Central memory CD4-positive, alpha-beta T cell (primary cell): ENCODE measurements around the gene PTPRT.

Experiments
- DNase-seq: peaks from one replicate; pipeline ENCODE4 v3.0.0; 2022

The PTPRT gene

GRCh38 chr20:42097741-42098140 lies 1092.0 kb downstream of the PTPRT start:
- no peak for DNase-seq

- DNase-seq, result no peak
Observed at GRCh38 chr20:42095221-42095620, 1094.5 kb downstream of the PTPRT start.

DNA sequence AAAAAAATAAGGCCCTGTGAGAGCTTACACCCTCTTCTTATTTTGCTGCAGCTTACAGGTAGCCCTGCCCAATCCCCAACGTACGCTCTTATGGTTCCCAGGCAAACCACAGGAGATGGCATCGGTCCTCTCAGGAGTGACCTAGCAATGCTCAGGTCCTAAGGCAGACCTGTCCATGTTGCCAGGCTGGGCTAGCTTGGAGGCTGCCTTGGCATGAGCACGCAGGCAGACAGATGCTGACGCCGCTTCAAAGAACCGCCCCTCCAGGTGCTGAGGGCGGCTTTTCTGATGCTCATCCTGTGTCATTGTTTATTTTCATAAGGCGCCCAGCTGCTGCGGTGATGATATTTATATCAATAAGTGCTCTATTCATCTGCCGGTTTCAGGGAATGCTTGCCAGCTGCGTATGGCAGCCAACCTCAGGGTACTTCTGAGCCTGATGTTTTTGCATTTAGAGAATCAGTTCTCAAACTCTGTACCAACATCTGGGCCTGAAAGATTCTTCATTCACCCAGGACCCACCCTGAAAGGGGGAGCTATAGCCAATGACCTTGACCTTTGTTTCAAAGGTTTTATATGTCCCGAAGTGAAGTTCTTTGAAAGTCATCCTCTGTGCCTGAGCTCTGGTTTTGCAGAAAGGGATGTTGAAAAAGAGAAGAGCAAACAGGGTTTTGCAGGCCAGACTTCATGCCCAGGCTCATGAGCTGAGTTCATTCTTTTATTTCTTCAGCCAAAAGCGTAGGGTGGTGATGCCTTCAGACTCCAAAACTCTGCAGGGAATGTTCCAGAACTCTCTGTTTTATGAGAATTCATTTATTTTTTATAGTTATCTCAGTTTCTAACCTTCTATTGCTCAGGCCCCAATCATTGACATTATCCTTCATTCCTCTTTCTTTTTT lies 1095.9 kb downstream of the PTPRT start:
- no peak for DNase-seq

DNA sequence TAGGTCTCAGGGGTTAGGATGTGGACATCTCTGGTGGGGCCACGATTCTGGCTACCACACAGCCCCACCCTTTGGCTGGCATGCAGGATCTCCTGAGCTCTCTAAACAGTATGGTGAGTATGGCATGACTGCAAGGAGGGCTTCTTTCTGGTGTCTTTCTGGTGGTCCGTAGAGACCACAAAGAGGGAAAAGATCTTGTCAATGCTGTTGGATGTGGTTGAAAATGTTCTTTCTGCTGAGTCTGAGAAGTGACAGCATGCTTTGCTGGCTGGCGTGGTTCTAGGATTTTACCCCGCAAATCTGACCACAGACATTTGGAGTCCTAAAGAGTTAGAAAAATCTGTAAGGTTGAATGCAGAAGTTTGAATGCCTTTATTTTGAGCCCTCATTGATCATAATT lies 1096.7 kb downstream of the PTPRT start:
- no peak for DNase-seq

GRCh38 chr20:42085366-42085765 lies 1104.3 kb downstream of the PTPRT start:
- no peak for DNase-seq

DNA sequence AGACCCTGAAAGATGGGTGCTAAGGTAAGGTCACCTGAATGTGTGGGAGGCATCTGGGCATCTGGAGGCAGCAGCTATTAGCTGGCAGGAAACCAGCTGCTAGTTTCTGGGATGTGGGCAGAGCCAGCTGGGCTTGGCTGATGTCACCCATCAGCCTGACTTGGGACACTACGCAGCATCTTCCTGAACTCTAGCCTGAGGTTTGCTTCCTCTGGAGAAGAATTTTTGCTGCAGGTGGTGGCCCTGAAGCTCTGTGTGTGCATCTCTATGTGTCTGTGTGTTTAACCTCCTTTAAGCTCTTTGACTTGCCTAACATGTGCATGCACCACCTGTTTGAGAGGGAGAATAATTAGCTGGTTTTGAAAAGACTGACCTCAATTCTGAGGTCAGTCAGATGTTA lies 1106.4 kb downstream of the PTPRT start:
- no peak for DNase-seq

DNA sequence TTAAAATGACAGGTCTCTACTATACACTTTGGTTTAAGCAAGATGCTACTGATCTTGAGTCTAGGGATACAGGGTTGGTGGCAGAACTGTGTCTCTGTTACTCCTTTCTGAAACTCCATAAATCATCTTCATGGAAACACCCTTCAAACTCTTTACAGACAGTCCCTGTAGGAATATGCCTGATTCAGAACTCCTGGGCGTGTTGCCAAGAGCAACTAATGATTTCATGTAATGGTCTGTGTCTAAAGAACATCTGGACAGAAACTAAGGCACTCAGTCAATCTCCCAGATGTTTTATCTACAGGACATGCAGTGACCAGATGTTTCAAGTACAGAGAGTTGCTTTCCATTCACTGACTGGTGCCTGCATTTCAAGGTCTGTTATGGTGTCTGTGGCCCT lies 1107.1 kb downstream of the PTPRT start:
- DNase-seq, result no peak

- no peak for DNase-seq
Observed at GRCh38 chr20:42080956-42081355, 1108.8 kb downstream of the PTPRT start.

DNA sequence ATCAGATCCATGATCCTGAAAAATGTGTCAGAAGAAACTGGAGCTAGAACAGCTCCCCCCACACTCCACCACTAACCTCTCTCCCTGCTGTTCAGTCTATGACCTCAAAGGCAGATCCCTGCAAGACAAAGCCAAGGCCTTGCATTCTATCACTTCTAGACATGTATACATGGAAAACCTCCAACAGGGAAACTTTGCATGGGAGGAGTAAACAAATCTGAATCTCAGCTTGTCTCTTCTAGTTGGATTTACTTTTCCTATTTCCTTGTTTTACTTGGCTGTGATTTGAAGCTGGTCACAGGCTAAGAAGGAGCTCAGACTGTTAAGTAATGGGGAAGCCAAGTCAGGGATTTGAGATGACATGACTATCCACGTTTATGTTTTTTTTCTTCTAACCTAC lies 1114.8 kb downstream of the PTPRT start:
- DNase-seq, result no peak

DNA sequence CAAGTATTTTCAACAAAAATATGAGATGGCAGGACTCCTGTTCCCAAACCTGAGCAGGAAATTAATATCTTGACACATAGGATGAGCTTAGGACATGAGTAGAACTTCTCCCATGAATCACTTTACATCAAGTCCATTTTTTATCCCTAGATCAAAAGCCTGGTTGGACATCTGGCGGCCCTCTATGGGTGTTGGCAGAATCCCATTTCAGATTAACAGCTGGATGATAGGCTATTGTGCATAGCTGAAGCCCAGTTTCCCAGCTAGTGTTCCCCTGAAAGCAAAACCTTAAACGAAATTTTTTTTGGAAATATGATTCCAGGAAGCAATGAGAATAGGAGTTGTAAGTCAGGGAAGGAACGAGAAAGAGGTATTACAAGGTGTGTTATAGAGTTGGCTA lies 1122.1 kb downstream of the PTPRT start:
- no peak for DNase-seq

DNA sequence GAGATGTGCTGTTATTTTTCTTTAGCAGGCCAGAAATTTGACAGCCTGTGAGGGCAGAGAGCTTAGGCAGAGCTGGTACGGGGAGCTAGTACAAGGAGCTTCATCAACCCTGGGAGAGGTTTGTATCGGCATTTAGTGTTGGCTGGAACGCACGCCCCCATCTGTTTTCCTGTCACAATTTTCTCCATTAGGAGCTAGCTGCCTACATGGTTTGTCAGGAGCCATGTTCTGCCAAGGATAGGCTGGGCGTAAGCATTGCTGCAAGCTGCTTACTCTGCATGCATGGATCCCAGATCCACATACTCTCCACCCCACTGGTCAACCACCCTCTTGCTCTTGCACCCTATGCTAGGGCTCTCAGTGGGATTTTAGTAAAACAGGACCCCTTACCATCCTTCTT lies 1122.5 kb downstream of the PTPRT start:
- no peak for DNase-seq

DNA sequence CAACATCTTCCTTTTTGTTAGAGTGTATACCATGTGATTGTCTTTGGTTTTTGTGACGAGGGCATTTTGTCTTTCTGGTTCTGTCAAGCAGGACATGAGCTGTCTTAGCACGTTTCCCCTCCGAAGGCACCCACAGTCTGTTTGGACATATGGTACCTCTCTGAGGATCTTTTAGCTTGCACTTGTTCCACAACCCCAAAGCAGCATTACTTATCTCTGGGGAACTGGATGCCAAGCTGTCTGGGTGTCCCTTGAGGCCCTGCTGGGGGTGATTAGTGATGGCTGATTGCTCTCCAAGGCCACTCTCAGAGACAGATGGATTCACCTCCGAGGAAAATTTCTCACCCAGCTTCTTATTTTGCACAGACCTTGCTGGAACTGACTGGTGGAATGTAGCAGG lies 1126.6 kb downstream of the PTPRT start:
- DNase-seq, result no peak

DNA sequence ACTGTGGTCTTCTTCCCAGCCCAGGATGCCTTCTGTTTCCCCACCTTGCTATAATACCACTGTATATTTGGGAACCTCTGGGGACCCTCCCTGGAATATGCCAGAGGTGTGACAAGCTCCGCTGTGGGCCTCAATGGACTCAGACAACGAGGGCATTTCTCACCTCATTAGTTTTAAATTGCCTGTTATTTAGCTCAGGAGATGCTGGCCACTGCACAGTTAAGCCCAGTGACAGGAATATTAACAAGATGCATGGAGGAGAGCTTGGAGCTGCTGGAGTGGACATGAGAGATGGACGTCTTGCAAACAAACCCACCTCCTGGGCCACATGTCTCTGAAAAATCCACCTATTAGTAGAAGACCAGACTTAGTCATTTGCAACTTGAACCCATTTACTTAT lies 1136.4 kb downstream of the PTPRT start:
- DNase-seq, result no peak

- no peak for DNase-seq
Observed at GRCh38 chr20:42051921-42052320, 1137.8 kb downstream of the PTPRT start.

- no peak for DNase-seq
Observed at GRCh38 chr20:42046371-42047085, 1143.2 kb downstream of the PTPRT start.

DNA sequence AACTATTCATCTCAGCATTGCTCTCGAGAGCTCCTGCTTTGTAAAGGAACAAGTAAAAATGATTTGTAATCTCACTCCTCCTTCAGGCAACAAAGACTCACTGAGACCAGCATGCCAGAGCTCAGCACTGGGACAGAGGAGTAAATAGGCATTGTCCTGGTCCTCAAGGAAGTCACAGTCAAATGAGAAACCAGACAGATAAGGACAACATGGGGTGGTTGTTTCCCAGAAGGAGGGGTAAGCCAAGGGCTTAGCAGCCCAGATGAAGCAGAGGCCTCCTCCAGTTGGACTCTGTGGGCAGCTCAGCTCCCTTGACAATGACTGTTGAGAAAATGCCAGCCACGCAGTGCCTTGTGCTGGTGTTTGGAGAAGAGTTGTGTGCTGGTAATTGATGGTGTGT lies 1145.8 kb downstream of the PTPRT start:
- no peak for DNase-seq

- no peak for DNase-seq
Observed at GRCh38 chr20:42041000-42041565, 1148.6 kb downstream of the PTPRT start.

GRCh38 chr20:42027746-42028268 lies 1161.9 kb downstream of the PTPRT start:
- no peak for DNase-seq

GRCh38 chr20:42026599-42026998 lies 1163.1 kb downstream of the PTPRT start:
- DNase-seq, result no peak

DNA sequence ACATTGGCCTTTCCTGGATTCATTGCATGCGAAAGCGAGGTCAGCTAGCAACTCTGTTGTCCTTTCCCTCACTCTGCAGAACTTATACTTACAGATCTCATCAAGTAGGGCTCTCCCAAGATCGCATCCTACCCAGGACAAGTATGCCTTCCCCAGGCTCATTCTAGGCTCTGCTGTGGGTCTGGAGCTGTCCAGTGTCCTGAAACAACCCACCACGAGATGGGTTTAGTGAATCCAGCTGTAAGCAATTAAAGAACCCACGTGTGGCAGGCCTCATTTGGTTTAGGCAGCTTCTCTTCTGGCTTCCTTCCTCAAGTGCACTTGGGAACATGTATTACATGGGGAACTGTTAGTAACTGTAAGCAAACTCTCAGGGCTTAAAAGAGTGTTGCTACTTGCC lies 1165.1 kb downstream of the PTPRT start:
- no peak for DNase-seq
